ENCODE measurements around the gene PSME4.

DNA sequence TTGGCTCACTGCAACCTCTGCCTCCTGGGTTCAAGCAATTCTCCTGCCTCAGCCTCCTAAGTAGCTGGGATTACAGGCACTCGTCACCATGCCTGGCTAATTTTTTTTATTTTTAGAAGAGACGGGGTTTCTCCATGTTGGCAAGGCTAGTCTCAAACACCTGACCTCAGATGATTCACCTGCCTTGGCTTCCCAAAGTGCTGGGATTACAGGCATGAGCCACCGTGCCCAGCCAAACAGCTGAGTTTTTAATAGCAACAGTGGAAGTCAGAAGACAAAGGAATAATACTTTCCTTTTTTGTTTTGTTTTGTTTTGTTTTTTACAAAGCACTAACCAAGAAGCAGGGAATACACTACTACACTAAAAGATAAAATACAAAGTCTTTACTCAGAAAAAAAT is 127.9 kb downstream of the PSME4 start:
- TF ChIP-seq, protein P1, sequence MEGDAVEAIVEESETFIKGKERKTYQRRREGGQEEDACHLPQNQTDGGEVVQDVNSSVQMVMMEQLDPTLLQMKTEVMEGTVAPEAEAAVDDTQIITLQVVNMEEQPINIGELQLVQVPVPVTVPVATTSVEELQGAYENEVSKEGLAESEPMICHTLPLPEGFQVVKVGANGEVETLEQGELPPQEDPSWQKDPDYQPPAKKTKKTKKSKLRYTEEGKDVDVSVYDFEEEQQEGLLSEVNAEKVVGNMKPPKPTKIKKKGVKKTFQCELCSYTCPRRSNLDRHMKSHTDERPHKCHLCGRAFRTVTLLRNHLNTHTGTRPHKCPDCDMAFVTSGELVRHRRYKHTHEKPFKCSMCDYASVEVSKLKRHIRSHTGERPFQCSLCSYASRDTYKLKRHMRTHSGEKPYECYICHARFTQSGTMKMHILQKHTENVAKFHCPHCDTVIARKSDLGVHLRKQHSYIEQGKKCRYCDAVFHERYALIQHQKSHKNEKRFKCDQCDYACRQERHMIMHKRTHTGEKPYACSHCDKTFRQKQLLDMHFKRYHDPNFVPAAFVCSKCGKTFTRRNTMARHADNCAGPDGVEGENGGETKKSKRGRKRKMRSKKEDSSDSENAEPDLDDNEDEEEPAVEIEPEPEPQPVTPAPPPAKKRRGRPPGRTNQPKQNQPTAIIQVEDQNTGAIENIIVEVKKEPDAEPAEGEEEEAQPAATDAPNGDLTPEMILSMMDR (IDR thresholded peaks at IDR 0.05; ENCODE audit: poor library complexity, severe bottlenecking), result no peak
- TF ChIP-seq EZH2 (IDR thresholded peaks at IDR 0.05; ENCODE audit: borderline replicate concordance, insufficient read depth, low read length, poor library complexity, severe bottlenecking), result no peak
- TF ChIP-seq POLR2AphosphoS5 (IDR thresholded peaks at IDR 0.05), result no peak
- no peak for TF ChIP-seq MXI1 (conservative IDR thresholded peaks at IDR 0.05; ENCODE audit: poor library complexity, severe bottlenecking)
- TF ChIP-seq, protein P2, sequence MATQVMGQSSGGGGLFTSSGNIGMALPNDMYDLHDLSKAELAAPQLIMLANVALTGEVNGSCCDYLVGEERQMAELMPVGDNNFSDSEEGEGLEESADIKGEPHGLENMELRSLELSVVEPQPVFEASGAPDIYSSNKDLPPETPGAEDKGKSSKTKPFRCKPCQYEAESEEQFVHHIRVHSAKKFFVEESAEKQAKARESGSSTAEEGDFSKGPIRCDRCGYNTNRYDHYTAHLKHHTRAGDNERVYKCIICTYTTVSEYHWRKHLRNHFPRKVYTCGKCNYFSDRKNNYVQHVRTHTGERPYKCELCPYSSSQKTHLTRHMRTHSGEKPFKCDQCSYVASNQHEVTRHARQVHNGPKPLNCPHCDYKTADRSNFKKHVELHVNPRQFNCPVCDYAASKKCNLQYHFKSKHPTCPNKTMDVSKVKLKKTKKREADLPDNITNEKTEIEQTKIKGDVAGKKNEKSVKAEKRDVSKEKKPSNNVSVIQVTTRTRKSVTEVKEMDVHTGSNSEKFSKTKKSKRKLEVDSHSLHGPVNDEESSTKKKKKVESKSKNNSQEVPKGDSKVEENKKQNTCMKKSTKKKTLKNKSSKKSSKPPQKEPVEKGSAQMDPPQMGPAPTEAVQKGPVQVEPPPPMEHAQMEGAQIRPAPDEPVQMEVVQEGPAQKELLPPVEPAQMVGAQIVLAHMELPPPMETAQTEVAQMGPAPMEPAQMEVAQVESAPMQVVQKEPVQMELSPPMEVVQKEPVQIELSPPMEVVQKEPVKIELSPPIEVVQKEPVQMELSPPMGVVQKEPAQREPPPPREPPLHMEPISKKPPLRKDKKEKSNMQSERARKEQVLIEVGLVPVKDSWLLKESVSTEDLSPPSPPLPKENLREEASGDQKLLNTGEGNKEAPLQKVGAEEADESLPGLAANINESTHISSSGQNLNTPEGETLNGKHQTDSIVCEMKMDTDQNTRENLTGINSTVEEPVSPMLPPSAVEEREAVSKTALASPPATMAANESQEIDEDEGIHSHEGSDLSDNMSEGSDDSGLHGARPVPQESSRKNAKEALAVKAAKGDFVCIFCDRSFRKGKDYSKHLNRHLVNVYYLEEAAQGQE (IDR thresholded peaks at IDR 0.05; ENCODE audit: borderline replicate concordance), result no peak
- no peak for TF ChIP-seq TAF1 (IDR thresholded peaks at IDR 0.05; ENCODE audit: low read depth)
- TF ChIP-seq RAD21 (conservative IDR thresholded peaks at IDR 0.05), result no peak

Data from neural cell (in vitro differentiated cells).